ENCODE measurements around the gene DNAJC5. TPM values are rescaled to one million over a fixed set of nuclear protein-coding genes. Genes with fewer than 3 reads are reported as not detected.

The DNAJC5 gene
- total RNA-seq, 1 donor from 2014 or later, result 42.8 TPM

- Histone ChIP-seq H3K4me3 (no peak overlapping the region), H3K4me1 (peaks cover 17% of the 10 kb centered on the region), H3K27me3 (ENCODE audit: low read depth) (no peaks in the 10 kb centered on the region), H3K9me3 (replicated peaks) (no peaks in the 10 kb centered on the region), H3K36me3 (peaks cover 45% of the 10 kb centered on the region), H3K27ac (replicated peaks) (no peak overlapping the region)
- DNase-seq, result no peak
- TF ChIP-seq CTCF (IDR thresholded peaks at IDR 0.05; ENCODE audit: borderline replicate concordance), result no peak
- intact Hi-C loops (cut with micrococcal nuclease), result no loop called here
Observed at GRCh38 chr20:63890616-63891015, 4.3 kb upstream of the DNAJC5 start.

GRCh38 chr20:63891061-63892002 is 3.6 kb upstream of the DNAJC5 start:
- H3K27me3 ChIP-seq (ENCODE audit: low read depth), result no peaks in the 10 kb centered on the region
- TF ChIP-seq CTCF (IDR thresholded peaks at IDR 0.05; ENCODE audit: borderline replicate concordance), result no peak
- peaks cover 24% of the 10 kb centered on the region for H3K4me1 ChIP-seq
- no peak overlapping the region for H3K4me3 ChIP-seq
- H3K27ac ChIP-seq (replicated peaks), result no peak overlapping the region
- H3K9me3 ChIP-seq (replicated peaks), result no peaks in the 10 kb centered on the region
- H3K36me3 ChIP-seq, result peaks cover 38% of the 10 kb centered on the region
- intact Hi-C loops (cut with micrococcal nuclease), result no loop called here
- no peak for DNase-seq

GRCh38 chr20:63892402-63892801 is 2.5 kb upstream of the DNAJC5 start:
- intact Hi-C loops (cut with micrococcal nuclease), result no loop called here
- H3K27ac ChIP-seq (replicated peaks), result no peak overlapping the region
- DNase-seq, result no peak
- H3K4me3 ChIP-seq, result no peak overlapping the region
- H3K27me3 ChIP-seq (ENCODE audit: low read depth), result no peaks in the 10 kb centered on the region
- TF ChIP-seq CTCF (IDR thresholded peaks at IDR 0.05; ENCODE audit: borderline replicate concordance), result no peak
- peaks cover 35% of the 10 kb centered on the region for H3K4me1 ChIP-seq
- no peaks in the 10 kb centered on the region for H3K9me3 ChIP-seq (replicated peaks)
- H3K36me3 ChIP-seq, result peaks cover 30% of the 10 kb centered on the region

- H3K27ac ChIP-seq (replicated peaks), result peak overlapping the region; percentile 86
Observed at GRCh38 chr20:63893999-63894357, 948 bp upstream of the DNAJC5 start.

More at GRCh38 chr20:63893999-63894357, 948 bp upstream of the DNAJC5 start:
- H3K27me3 ChIP-seq (ENCODE audit: low read depth), result no peaks in the 10 kb centered on the region
- DNase-seq, result no peak
- intact Hi-C loops (cut with micrococcal nuclease), result no loop called here
- H3K36me3 ChIP-seq, result peaks cover 22% of the 10 kb centered on the region
- peak overlapping the region; percentile 76 for H3K4me3 ChIP-seq
- H3K4me1 ChIP-seq, result peaks cover 51% of the 10 kb centered on the region
- H3K9me3 ChIP-seq (replicated peaks), result no peaks in the 10 kb centered on the region
- TF ChIP-seq CTCF (IDR thresholded peaks at IDR 0.05; ENCODE audit: borderline replicate concordance), result no peak

Data from left ventricle myocardium inferior (tissue), 1 donor.